Esophagus squamous epithelium (tissue), 4 donors: ENCODE data around the gene CYP4F8.

Experiments
- POLR2A ChIP-seq, 4 donors: fragments of 450-650 bp; IDR thresholded peaks; one replicate each; pipeline ENCODE4 v1.6.1; 2017; ENCODE audit warnings: antibody characterized with exemption in 4 of 4, mild to moderate bottlenecking in 4 of 4, moderate library complexity in 3 of 4
- TF ChIP-seq, protein P1 (sequence below), 6 experiments: fragments of 450-650 bp in 4 of 6; fragments of 200-600 bp in 2 of 6; sonication (generic) in 2 of 6; IDR thresholded peaks; one replicate each; pipeline ENCODE4 v1.5.1; 2016 to 2019; ENCODE audit warnings: antibody characterized with exemption in 6 of 6, mild to moderate bottlenecking in 4 of 6, moderate library complexity in 4 of 6

DNA sequence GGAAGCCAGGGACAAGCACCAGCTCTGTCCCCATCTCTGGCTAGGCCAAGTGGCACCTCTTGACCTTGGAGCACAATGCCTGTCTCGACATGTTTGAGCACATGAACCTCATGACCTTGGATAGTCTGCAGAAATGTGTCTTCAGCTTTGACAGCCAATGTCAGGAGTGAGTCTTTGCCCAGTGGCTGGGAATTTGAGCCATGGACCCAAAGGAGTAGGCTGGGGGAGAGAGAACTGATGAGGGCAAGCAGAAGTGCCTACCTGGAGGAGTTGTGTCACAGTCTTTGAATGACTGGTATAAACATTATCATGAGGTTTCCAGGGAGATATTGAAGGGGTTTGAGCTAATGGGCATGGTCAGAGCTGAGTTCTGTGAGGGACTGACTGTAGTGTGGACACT lies 51.2 kb downstream of the CYP4F8 start:
- TF ChIP-seq POLR2A (IDR thresholded peaks at IDR 0.05), result no peak
- TF ChIP-seq, protein P1, sequence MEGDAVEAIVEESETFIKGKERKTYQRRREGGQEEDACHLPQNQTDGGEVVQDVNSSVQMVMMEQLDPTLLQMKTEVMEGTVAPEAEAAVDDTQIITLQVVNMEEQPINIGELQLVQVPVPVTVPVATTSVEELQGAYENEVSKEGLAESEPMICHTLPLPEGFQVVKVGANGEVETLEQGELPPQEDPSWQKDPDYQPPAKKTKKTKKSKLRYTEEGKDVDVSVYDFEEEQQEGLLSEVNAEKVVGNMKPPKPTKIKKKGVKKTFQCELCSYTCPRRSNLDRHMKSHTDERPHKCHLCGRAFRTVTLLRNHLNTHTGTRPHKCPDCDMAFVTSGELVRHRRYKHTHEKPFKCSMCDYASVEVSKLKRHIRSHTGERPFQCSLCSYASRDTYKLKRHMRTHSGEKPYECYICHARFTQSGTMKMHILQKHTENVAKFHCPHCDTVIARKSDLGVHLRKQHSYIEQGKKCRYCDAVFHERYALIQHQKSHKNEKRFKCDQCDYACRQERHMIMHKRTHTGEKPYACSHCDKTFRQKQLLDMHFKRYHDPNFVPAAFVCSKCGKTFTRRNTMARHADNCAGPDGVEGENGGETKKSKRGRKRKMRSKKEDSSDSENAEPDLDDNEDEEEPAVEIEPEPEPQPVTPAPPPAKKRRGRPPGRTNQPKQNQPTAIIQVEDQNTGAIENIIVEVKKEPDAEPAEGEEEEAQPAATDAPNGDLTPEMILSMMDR (IDR thresholded peaks at IDR 0.05), result no peak
